Measurements from ENCODE around the gene INPP5A.
"Not testable (repeated sequence)": the region's sequence is repeated elsewhere in the genome, so short reads cannot be mapped to it uniquely, and the experiment has no call there.

Gene INPP5A

DNA sequence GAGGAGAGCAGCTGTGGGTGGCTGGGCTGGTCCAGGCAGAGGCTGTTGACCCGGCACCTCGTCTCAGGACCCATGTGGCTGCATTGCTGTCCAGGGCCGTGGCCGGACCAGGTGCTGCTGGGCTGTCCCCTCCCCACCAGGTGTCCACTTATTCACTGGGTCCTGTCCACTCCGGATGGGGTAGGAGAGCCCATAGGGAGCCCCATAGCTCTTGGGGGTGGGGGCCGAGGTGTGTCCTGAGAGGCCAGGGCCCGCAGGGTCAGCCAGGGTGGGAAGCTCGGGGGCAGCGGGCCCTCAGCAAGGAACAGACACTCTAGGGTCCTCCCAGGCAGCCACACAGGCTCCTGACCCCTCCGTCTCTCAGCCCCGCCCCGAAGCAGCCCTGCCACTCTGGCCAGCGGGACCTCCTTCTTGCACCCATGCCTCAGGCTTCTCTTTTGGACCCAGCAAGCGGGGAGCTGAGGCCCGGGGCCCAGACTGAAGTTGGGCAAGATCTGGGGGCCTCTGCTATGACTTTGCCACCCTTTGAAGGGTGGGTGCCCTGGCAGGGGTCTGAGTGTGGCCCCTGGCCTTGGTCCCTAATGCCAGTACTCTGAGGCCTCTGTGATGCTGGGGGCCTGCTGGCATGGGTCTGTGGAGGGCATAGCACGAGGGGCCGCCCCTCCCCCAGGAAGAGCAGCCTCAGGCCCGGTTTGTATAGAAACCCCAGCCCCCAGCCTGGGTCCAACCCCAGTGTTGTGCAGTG is 162.0 kb downstream of the INPP5A start:
- DNase-seq, result no peak

DNA sequence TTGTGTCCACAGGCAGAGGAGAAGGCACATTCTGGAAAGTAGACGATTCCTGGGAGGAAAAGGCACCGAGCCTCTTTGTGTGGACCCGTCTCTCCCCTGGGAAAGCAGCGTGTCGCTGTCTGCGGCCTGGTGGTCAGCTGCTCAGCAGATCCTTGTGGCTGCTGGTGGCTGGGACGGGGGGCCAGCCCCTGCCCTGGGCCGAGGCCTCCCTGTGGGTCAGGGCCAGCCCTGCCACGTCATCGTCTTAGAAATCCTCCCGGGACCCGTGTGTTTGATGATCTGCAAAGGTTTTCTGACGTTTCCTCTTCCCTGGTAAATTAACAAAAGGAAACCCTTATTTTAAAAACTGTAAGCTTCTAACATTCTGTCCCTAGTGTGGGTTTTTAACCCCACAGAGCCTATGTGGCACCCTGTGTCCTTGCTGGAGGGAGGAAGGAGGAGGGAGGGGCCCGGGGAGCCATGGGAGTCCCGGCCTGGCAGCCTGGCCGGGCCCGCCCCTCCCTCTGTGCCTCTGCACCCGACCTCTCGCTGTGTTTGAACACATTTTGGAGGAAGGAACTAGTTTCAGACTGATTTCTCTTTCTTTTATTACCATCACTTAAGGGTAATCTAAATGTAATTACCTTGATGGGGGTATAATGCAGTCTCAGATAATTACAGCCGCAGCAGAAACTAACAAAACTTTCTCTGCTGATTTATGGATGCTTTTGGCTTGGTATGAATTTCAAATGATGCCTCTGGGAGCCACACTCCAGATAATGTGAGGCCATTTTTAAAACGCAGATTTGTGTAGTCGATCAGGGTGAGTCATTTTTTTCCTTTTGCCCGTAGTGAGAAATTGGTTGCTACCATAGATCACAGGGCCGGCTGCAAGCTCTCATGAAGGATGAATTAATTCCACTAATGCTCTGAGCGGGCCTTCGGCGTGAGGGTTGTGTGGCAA is 162.8 kb downstream of the INPP5A start:
- DNase-seq, result no peak

DNA sequence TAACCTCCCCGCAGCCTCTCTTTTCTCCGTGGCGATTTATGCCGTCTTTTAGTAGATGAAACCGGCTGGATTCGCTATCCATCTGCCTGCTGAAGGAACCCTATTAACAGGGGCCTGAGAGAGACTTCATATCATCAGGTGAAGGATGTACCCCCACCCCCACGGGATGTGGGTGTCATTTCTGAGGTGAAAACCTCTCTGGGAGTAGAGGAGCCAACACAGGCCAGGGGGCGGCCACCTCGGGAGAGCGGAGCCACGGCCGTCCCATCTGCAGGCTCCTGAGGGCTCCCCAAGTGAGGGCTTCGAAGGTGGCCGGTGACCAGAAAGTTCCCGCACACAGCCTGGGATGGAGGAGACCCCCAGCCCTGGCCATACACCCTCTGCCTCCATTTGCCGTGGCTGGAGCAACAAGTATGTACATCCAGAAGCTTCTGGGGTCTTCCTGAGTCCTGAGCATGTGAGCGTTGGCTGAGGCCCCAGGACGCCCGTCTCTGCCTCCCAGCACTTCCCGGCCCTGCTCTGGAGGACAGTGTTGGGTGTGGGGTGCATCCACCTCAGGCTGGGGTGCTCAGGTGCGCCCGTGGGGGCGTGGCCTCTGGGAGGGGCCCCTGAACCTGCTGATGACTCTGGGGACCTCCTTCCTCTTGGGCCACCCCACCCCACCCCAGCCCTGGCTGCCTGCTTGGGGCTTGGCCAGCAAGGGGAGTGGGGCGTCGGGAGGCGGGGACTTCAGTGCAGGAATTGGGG is 163.7 kb downstream of the INPP5A start:
- DNase-seq, result no peak

DNA sequence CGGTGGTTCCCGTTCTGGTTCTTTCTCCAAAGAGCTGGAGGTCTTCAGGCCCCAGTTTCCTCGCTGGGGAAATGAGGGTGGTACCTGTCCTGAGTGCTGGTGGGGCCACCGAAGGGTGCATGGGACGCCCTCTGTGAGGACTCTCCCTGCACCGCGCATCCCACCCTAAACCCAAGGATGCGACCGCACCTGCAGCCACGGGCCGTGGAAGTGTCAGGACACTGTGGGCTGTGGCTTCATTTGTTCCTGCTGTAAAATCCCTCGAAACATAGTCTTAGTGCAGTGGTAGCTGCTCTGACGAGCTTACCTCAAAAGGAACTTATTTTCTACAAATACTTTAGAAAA is 164.2 kb downstream of the INPP5A start:
- no peak for DNase-seq

DNA sequence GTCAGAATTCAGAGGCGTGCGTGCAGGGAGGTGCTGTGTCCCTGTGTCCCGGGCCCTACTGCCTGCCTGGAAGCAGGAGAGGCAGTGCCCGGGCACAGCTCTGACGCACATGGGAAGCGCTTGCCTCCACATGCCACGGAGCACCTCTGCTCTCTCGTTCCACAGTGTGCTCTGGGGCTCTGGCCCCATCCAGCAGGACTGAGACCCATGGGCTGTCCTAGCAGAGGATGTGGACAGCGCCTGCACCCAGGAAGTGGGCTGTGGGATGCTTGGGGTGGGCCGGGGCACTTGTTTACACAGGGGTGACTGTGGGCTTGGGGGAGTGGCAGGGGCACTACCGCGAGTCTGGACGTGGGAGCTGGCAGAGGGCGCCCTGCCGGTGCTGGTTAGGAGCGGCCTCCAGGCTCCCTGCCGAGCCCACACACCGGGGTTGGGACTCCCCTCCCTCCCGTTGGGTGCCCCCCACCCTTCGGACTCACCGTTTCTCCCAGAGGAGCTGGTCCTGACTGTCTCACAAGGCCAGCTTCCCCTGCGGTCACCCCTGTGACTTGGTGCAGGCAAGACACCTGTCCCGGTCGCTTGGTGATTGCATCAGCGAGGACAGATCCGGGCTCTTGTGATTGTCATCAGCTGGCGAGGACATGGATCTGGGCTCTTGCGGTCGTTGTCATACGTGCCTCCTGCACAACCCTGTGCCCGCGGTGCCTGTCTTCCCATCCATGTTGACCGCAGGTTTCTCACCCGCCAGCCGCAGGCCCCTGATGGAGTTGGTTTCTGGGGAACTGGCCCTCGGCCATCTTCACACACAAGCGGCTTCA is 165.2 kb downstream of the INPP5A start:
- no peak for DNase-seq

DNA sequence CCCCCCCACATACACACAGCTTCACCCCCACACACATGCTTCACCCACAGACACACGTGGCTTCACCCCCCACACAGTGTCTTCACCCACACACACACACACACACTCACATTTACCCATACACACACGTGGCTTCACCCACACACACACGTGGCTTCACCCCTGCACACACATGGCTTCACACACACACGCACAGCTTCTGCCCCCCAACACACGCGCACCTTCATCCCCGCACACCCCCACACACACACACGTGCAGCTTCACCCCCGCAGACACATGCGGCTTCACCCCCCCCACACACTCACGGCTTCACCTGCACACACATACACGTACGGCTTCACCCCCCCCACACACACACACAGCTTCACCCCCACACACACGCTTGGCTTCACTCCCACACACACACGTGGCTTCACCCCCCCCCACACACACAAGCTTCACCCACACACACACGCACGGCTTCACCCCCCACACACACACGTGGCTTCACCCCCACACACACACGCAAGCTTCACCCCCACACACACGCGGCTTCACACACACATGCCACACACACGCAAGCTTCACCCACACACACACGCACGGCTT is 165.9 kb downstream of the INPP5A start:
- no peak for DNase-seq

DNA sequence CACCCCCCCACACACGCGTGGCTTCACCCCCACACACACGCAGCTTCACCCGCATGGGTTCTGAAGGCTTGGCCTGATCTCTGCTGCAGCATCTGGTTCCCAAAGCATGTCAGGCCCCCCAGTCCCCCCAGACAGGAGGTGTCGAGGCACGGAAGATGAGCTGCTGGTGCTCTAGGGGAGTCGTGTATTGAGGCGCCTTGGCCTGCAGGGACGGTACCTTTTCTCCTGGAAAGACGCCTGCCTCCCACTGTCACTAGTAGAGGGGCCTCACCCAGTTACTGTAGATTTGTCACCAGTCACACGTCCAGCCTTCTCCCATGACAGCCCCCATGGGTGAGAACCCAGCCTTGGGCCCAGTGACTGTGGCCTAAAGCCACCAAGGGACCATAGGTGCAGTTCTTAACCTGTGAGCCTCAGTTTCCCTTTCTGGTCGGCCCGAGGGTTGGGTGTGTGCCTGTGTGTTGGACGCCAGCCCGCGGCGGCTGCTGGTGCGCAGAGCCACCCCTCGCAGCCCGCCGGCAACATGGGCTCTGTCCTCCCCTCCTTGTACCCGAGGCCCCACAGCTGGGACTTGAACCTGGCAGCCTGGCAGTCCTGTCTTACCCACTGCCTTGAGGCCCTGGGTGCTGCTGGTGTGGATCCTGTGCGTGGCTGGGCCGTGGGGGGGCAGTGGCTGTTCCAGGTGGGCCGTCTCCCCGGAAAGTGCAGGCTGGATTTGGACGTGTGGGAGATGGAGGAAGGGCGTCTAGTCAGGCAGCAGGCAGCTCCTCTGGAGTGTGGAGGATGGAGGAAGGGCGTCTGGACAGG is 166.6 kb downstream of the INPP5A start:
- no peak for DNase-seq

DNA sequence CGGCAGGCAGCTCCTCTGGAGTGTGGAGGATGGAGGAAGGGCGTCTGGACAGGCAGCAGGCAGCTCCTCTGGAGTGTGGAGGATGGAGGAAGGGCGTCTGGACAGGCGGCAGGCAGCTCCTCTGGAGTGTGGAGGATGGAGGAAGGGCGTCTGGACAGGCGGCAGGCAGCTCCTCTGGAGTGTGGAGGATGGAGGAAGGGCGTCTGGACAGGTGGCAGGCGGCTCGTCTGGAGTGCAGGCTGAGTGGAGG is 167.2 kb downstream of the INPP5A start:
- DNase-seq, result not testable (repeated sequence)

DNA sequence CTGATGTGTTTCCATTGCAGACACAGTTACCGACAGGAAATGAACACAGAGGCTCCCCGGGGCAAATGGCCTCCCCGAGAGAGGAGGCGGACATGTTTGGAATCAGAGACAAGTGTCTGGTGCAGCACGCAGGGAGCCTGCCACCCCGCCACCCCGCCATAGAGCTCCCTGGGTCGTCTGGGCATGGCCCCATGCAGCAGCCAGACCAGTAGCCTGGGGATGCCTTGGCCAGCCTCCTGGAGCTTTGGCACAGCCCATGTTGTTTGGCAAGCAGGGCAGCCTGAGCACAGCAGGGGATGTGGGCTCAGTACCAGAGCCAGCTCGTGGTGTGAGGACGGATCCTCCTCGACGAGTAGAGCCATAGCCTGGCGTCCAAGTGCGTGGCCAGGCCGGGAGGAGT is 167.6 kb downstream of the INPP5A start:
- no peak for DNase-seq

DNA sequence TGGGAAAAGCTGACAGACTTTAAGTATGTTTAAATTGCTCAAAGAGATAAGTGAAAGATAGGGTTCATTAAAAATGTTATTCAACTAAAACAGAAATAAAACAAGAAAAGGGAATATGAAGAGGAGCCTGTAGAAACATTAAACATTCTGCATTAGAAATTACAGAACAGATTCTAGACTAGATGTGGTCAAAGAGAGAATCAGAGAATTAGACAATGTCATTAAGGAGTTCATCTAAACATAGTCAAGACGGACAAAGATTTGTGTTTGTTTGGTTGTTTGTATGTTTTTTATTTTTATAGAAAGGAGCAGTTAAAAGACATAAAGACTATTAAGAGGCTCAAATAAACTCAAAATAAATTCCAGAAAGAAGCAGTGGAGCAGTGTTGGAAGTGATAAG is 168.4 kb downstream of the INPP5A start:
- no peak for DNase-seq

DNA sequence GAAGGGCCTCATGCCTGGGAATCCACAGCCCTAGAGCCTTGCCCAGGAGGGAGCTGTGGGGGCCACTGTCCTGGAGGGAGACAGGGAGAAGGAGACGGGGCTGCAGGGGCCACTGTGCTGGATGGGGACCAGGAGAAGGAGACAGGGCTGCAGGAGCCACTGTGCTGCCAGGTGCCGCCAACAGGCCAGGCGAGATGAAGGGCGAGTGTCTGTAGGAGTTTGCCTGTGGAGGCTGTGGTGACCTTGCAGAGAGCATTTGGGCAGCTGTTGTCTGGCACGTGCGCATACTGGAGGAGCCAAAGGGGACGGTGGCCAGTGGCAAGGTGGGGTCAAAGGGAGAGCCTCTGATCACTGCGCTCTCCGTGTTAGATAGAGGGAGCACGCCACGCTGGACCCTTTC is 169.1 kb downstream of the INPP5A start:
- no peak for DNase-seq

DNA sequence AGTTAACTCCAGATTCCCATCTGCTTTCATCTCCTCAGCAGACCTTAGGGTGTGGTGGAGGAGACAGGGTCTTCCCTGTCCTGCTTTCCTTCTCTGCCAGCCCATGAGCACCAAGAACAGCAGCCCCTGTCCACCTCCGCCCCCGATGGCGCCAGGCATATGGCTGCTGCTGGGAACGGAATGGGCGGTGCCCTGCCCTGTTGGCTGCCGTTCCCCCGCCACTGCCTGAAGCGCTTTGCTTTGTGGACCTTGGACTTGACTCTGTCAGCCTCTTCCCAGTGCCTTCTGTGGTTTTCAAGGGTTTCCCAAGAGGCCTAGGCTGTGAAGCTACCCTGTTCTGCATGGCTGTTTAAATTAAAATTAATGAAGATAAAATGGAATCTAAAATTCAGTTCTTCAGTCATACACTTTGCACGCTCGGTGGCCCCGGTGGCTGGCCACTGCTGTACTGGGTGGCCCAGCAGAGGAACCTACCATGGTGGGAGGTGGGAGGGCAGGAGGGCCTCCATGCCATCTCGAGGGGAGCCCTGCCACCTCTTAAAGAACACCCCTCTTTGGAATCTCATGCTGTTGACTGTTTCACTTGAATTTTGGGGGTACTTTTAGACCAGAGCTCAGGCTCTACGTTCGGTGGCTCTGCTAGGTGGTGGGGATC is 169.7 kb downstream of the INPP5A start:
- no peak for DNase-seq

DNA sequence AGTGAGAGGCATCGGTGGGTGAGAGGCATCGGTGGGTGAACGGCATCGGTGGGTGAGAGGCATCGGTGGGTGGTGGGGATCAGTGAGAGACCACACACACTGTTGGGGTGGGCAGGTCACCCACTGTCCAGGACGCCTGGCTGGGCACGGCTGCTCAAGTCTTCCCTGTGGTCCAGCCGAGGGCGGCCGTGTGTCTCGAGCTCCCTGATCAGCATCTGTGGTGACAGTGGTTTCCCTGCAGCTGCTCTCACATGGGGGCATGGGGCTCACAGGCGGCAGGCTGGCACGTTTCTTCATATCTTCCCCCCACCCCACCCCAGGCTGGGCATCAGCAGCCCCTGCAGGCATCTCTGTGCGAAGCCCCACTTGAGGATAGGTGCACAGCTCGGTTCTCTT is 170.2 kb downstream of the INPP5A start:
- no peak for DNase-seq

DNA sequence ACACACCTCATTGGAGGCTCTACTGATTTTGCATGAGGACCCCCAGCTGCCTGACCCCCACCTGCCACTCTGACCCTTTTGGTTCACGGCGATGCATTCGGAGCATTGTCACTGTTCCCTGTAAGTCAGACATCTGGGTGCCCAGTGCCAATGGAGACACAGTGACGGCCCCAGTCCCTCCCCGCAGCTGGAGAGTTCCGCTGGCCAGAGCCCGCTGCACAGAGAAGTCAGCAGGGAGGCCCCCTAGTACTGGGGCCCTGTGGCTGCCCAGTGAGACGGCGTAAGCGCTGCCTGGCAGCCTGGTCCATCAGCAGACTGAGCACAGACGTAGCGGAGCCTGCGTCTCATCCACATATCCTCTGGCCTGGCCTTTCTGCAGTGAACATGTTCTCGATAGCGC is 170.9 kb downstream of the INPP5A start:
- no peak for DNase-seq

DNA sequence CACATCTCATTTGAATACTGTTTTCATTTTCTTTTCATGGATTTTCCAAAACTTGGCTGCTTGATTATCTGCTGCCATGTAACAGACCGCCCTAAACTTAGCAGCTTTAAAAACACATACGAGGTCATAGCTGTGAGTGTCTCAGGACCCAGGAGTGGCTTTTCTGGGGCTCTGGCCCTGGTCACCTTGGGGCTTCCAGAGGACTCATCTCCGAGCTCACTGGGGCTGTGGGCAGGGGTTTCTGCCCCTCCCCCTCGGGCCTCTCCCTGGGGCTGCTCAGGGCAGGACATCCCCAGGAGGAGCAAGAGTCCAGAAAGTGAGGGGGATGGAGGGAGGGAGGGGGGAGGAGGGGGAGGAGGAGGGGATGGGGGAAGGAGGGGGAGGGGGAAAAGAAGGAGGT is 171.3 kb downstream of the INPP5A start:
- DNase-seq, result no peak

DNA sequence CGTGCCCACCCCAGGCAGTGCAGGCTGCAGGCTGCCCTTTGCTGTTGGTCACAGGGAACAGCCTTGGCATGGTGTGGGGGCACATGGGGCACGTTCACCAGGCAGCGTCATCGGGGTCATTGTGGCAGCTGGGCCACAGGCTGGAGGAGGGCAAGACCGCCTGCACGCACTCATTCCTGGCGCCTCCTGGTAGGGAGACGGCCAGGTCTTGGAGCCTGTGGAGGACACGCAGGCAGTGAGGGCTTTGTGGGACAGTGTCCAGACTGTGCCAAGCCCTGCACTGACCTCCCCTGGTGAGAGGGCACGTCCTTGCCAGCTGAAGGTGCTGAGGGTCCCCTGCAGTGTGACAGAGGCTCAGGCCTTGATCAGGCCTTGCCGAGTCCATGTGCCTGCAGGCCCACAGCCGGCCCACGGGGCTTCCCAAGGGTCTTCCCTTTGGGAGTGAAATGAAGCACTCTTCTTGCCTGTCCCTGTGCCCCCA is 171.9 kb downstream of the INPP5A start:
- DNase-seq, result no peak

DNA sequence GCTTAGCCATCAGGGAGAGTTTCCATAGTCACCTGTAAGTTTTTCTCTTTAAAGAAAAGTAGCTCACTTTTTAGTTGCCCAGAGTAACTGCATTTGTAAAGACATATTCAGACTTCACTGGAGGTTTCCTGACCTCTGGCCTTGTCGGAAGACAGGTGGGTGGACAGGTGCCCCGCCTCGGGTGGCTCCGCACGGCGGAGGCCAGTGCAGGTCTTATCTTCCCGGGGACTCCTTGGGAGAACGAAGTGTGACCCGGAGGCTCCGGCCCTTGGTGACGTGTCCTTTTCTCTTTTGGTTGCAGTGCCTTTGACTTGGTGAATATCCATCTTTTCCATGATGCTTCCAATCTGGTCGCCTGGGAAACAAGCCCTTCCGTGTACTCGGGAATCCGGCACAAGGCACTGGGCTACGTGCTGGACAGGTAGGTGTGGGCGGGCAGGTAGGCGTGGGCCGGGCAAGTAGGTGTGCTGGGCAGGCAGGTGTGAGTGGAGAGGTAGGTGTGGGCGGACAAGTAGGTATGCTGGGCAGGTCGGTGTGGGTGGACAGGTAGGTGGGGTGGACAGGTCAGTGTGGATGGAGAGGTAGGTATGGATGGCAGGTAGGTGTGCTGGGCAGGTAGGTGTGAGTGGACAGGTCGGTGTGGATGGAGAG is 172.6 kb downstream of the INPP5A start:
- no peak for DNase-seq

DNA sequence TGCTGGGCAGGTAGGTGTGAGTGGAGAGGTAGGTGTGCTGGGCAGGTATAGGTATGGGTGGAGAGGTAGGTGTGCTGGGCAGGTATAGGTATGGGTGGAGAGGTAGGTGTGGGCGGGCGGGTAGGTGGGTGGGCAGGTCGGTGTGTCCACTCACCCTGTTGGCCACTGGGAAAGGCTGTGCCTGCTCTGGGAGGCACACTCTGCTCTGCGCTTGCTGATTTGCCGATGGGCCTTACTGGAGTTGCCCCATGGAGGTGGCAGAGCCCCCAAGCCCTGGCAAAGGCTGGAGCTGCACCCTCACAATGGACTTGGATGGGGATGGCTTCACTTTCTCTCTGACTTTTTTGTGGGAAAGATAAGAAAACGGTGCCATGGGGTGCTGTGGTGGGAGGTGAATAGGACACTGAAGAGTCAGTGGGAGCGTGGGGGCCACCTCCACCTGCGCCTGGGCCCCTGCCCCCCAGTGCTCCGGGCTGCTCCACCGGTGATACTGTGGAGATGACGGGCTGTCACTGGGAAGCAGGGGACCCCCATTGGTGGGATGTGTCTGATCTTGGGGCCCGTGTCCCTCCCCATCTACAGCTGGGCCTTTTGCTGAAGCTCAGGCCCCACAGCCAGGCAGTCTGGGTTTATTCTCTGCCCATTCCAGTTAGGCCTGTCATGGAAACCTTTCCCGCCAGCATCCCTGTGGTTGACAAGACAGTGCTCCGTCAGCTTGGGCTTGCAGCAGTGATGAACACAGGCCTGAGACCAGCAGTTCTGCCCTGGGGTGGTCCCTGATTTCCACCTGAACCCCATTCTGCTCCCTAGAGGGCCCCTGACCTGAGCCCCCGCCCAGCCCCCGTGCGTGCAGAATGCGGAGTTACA is 173.4 kb downstream of the INPP5A start:
- no peak for DNase-seq

DNA sequence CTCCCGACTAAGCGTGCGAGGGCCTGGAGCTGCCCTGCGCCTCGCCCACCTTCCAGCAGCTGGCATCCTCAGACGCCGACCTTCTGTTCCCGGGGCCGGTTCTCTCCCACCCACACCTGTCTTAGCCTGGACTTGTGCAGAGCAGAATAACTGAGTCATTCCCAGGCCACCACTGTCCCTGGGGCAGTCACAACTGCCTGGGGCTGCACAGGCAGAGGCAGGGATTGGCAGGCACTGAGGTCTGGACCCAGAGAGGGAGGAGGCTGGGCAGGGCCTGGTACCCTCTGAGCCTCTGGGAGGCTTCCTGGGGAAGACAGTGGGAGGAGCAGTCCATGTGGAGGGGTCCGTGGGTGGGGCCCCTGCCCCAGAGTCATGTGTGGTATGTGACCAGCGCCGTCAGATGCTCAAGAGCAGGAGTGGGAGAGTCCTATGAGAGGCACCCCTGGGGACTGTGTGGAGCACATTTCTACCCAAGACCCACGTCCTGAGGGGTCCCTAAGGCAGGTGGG is 174.1 kb downstream of the INPP5A start:
- no peak for DNase-seq
